GM18870 (cell line): Measurements from ENCODE around the gene ZBTB44.
"Not testable (repeated sequence)": the region's sequence is repeated elsewhere in the genome, so short reads cannot be mapped to it uniquely, and the experiment has no call there.

Experiments
- ATAC-seq: cut with Tn5 transposase; IDR thresholded peaks from one replicate; pipeline ENCODE4 v1.9.1; 2021; ENCODE audit warnings: moderate library complexity; ENCODE audit not compliant: unreplicated experiment

The ZBTB44 gene

GRCh38 chr11:130313383-130314183, 1.1 kb downstream of the ZBTB44 start:
- ATAC-seq, result no peak

- no peak for ATAC-seq
These were observed 2.7 kb downstream of the ZBTB44 start for GRCh38 chr11:130312046-130312445.

- no peak for ATAC-seq
These were observed 4.1 kb downstream of the ZBTB44 start for GRCh38 chr11:130310622-130311021.

- no peak for ATAC-seq
These were observed 5.8 kb downstream of the ZBTB44 start for GRCh38 chr11:130308886-130309285.

GRCh38 chr11:130308059-130308458, 6.7 kb downstream of the ZBTB44 start:
- ATAC-seq, result no peak

DNA sequence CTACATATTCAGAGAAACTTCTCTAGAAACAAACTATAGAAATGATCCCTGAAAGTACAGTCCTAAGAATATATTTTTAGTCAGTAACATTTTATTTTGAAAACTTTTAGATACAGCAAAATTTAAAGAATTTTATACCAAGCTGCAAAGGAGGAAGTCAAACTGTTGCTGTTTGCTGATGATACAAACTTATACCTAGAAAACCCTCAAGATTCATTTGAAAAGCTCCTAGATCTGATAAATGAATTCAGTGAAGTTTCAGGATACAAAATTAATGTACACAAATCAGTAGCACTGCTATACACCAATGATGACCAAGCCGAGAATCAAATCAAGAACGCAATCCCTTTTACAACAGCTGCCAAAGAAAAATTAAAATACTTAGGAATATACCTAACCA, 10.1 kb downstream of the ZBTB44 start:
- ATAC-seq, result no peak

- ATAC-seq, result no peak
These were observed 13.7 kb downstream of the ZBTB44 start for GRCh38 chr11:130301002-130301401.

DNA sequence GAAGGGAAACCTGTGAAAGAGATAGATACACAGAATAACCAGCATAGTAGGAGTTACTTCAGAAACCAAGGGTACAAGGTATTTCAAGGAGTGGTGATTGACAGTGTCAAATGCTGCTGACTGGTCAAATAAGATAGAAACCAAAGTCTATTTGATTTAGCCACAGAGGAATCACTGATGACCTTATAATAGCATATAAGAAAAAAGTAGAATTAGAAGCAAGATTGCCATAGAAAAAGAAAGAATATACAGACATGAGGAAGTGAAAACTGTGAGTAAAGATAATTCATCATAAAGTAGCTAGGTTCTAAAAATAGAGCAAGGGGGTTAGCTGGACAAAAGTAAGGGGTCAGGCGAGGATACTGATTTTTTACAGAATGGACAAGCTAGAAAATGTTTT, 14.2 kb downstream of the ZBTB44 start:
- no peak for ATAC-seq

- peak; percentile 40 for ATAC-seq
These were observed 14.7 kb downstream of the ZBTB44 start for GRCh38 chr11:130299978-130300377.

DNA sequence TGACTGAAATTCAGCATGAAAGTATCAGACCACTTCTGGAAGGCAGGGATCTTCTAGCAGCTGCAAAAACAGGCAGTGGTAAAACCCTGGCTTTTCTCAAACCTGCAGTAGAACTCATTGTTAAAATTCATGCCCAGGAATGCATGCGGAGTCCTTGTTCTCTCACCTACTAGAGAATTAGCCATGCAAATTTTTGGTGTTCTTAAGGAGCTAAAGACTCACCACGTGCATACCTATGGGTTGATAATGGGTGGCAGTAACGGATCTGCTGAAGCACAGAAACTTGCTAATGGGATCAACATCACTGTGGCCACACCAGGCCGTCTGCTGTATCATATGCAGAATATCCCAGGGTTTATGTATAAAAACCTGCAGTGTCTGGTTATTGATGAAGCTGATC, 19.1 kb downstream of the ZBTB44 start:
- ATAC-seq, result no peak

DNA sequence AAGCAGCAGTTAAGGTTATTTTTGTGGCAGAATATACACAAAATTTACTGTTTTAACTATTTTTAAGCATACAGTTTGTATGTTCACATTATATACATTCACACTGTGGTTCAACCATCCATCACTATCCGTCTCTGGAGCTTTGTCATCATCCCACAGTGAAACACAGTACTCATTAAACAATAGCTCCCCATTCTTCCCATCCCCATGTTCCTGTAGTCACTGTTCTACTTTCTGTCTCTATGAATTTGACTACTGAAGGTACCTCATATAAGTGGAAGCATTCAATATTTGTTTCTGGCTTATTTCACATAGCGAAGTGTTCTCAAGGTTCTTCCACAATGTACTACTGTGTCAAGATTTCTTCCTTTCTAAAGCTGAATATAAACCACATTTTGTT, 32.6 kb downstream of the ZBTB44 start:
- ATAC-seq, result no peak

- ATAC-seq, result not testable (repeated sequence)
These were observed 33.4 kb downstream of the ZBTB44 start for GRCh38 chr11:130281341-130281740.

DNA sequence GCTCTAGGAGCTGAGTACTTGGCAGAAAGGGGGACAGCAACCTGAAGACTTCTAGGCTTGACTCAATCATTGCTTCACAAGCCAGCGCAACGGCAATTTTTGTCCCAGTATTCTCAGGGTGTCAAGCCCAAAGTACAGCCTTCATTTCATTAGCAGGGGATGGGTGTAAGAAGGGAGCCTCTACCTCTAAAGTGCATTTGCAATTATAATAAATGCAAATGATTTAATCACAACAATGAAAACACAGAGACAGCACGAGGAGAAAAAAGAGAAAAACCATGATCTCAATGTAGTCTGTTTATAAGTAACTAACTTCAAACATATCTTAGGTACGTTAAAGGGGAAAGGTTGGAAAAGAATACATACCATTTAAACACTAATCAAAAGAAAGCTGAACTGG, 34.7 kb downstream of the ZBTB44 start:
- no peak for ATAC-seq

GRCh38 chr11:130278745-130279144, 36.0 kb downstream of the ZBTB44 start:
- ATAC-seq, result no peak

GRCh38 chr11:130278151-130278550, 36.6 kb downstream of the ZBTB44 start:
- no peak for ATAC-seq

GRCh38 chr11:130272336-130272735, 42.4 kb downstream of the ZBTB44 start:
- no peak for ATAC-seq

- ATAC-seq, result peak; percentile 88
These were observed 45.3 kb downstream of the ZBTB44 start for GRCh38 chr11:130269326-130269943.

GRCh38 chr11:130263351-130263750, 51.4 kb downstream of the ZBTB44 start:
- ATAC-seq, result no peak

GRCh38 chr11:130262424-130262823, 52.3 kb downstream of the ZBTB44 start:
- no peak for ATAC-seq

DNA sequence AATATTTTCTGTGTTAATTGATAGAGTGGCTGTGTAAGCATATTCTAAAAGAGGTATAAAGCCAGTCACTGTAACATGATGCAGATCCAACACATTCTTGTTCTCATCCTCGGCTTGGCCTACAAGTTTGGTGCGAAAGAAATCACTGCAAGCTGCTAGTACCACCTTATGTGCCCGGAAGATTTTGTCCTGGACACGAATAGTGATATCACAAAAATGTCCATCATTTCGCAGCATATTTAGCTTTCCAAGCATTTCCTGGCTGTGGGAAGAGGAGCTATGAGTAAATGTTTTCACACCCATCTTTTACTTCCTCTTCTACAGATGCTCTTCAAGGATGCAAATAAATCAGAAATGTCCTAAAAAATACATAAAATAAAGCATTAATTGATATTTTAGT, 53.1 kb downstream of the ZBTB44 start:
- no peak for ATAC-seq

DNA sequence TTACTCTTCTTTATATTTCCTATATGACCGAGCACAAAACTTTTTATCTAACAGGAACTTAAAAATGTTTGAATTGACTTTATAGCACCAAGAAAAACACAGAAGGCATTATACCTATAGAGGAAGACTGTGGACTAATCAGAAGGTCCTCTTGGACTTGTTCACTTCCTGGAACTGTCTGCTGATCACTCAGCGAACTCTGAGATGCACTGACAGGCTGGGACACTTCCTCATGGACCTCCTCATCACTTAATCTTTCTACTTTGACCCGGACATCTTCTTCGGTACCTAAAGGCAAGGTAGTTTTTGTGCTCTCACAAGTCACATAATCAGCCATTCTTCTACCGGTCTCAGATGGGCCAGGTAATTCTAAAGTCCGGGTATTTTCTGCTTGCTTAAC, 54.0 kb downstream of the ZBTB44 start:
- no peak for ATAC-seq

DNA sequence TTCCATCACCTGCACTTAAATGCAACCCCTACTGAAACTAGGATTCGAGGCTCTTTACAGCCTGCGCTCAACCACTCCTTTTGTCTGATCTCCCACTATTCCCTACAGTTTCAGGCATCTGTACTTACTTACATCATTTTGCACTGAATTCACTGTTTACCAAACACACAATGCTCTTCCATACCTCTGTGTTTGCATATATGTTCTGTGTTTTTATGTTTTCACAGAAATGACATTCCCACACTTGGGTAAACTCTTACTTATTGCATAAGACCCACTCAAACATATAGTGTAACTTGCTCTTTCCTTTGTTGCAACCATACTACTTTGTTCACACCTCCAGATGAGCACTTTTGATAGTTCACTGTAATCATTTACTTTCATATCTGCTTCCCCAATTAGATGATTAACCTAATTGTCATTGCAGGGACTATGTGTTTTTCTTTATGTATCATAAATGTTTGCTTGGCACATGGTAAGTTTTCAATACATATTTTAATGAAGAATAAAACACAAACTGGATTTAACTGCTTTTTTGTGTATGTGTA, 54.6 kb downstream of the ZBTB44 start:
- ATAC-seq, result no peak
